ENCODE measurements around the gene PNPLA6.
"Not testable (repeated sequence)": the region's sequence is repeated elsewhere in the genome, so short reads cannot be mapped to it uniquely, and the experiment has no call there.

Gene PNPLA6

DNA sequence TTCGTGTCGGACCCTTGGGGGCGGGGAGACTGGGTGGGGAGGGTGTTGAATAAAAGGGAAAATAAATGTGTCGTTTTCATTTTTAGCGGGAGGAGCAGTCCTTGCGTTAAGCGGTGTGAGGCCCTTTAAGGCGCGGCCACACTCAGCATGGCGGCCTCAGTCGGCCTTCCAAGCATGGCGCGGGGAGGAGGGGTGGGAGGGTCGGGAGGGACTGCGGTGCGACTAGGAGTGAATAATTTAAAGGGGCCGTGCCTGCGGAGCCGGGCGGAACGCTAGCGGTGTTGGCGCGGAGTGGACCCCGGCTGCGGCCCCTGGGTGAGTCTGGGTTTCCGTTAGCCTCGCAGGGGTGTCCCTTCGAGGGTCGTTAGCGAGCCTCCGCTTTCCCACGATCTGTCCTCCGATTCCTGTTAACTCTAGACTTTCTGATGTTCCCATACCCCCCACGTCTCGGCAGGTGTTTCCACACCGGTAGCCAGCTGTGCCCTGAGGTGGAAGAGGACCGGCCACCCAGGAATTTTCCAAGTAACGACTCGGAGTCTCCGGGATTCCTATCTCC lies 1.5 kb upstream of the PNPLA6 start:
- peak; percentile 89 for DNase-seq

DNA sequence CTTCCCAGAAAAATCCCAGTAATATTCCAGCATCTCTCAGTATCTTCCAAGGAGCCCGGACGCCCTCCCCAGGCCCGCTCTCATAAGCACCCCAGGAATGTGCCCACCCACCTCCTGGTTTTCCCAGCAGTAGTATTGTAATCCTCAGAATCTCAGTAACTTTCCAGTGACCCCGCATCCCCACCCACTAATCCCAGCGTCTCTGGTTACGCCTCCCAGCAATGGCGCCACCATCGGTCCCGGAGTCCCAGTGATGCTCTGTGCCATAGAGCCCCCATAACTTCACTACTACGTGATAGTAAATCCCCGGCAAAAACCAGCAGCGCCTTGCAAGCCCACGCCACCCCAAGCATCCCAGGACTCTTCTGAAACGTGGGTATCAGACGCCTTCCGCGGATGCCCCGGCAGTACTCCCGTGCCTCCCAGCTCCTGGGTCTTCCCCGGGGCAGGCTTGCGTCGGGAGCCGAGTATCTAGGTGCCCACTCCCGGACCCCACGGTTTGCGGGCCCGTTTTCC lies 928 bp upstream of the PNPLA6 start:
- DNase-seq: peak; percentile 60

DNA sequence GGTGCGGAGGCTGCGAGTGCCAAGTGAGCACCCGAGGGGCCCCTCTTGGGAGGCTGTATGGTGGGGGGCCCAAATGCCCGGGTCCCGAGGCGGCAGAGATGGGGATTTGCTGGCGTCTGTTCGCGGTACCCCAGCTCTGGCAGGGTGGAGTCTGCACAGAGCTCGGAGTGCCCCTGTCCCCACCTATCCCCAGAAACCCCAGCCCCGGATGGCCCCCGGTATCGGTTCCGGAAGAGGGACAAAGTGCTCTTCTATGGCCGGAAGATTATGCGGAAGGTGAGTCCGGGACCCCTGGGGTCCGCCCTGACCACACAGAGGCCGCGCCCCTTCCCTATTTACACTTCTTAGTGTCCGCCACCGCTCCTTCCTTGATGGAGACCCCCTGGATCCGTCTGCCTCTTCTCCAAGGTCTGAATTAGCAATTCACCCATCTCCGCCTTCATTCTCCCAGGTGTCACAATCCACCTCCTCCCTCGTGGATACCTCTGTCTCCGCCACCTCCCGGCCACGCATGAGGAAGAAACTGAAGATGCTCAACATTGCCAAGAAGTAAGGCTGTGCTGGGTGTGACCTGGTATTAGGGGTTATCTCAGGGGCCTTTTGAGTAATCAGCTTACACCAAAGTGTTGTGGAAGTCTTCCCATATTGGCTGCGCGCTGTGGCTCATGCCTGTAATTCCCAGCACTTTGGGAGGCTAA lies 630 bp downstream of the PNPLA6 start:
- DNase-seq: no peak

DNA sequence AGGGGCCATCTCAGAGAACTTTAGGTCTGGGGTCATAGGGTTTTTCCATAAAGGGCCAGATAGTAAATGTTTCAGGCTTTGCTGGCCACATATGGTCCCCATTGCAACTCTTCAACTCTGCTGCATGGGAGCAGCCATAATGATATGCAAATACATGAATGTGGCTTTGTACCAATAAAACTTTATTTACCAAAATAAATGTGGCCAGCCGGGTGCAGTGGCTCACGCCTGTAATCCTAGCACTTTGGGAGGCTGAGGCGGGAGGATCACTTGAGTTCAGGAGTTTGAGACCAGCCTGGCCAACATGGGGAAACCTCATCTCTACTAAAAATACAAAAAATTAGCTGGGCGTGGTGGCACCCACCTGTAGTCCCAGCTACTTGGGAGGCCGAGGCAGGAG lies 3.5 kb downstream of the PNPLA6 start:
- not testable (repeated sequence) for DNase-seq

DNA sequence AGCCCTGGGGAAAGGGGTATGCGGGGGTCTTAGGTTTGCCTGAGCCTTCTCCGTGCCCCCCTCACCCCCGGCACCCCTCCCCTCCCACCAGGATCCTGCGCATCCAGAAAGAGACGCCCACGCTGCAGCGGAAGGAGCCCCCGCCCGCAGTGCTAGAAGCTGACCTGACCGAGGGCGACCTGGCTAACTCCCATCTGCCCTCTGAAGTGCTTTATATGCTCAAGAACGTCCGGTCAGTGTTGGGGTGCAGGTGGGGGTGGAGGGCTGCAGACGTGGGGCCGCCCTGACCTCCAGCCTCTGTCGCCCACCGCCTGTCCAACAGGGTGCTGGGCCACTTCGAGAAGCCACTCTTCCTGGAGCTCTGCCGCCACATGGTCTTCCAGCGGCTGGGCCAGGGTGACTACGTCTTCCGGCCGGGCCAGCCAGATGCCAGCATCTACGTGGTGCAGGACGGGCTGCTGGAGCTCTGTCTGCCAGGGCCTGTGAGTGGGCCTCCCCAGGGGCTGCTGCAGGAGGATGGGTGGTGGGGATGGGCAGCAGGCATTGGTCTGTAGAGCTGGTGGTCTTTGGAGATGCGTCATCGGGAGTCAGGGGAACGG lies 4.4 kb downstream of the PNPLA6 start:
- DNase-seq: no peak

DNA sequence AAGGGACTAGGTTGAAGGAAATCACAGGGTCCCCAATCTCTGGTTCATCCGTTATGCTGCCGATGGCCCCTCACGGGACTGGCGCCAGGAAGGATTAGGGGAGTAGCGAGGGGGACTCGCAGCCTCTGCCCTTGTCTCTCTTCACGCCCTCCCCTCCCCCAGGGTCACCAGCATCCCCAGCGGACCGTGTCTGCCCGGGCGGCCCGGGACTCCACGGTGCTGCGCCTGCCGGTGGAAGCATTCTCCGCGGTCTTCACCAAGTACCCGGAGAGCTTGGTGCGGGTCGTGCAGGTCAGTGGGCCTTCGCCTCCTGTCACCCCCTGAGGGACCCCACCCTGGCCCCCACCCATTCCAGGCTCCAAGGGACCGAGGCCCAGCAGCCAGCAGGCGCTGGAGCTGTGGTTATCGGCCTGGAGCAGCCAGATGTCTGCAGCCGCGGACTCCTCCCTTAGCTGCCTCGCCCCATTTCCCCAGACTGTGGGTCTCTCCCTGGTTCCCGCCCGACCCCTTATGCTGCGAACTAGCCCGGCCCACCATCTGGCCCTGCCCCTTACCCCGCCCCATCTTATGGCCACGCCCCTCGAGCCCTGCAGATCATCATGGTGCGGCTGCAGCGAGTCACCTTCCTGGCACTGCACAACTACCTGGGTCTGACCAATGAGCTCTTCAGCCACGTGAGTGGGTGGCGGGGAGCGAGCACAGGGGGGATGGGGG lies 5.4 kb downstream of the PNPLA6 start:
- no peak for DNase-seq

DNA sequence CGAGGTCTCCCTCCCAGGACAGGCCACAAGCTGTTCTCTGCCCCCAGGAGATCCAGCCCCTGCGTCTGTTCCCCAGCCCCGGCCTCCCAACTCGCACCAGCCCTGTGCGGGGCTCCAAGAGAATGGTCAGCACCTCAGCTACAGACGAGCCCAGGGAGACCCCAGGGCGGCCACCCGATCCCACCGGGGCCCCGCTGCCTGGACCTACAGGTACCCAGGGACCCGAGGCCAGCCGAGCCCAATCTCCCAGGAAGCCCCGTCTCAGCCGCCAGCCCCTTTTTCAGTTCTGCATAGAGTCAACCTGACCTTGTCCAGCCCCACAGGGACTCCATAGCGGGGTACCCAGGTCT lies 5.9 kb downstream of the PNPLA6 start:
- DNase-seq: no peak

DNA sequence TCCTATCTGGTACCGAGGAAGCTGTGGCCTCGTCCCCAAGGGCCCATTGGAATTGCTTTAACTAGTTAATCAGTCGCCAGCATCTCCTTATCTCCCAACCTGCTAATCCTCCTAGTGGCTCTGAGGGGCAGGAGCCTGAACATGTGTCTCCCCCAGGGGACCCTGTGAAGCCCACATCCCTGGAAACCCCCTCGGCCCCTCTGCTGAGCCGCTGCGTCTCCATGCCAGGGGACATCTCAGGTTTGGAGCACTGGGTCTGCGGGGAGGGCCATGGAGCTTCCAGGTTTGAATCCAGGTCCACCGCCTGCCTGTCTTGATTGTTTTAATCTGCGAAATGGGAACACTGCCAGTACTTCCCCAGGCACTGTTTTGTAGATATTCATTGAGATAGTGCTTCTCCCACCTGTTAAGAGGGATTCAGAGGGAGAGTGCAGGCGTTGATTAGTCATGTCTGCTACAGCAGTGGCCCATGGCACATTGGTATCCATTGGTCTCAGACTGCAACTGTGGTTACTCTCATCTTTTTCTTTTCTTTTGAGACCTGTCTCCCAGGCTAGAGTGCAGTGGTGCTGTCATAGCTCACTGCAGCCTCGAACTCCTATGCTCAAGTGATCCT lies 6.4 kb downstream of the PNPLA6 start:
- no peak for DNase-seq

DNA sequence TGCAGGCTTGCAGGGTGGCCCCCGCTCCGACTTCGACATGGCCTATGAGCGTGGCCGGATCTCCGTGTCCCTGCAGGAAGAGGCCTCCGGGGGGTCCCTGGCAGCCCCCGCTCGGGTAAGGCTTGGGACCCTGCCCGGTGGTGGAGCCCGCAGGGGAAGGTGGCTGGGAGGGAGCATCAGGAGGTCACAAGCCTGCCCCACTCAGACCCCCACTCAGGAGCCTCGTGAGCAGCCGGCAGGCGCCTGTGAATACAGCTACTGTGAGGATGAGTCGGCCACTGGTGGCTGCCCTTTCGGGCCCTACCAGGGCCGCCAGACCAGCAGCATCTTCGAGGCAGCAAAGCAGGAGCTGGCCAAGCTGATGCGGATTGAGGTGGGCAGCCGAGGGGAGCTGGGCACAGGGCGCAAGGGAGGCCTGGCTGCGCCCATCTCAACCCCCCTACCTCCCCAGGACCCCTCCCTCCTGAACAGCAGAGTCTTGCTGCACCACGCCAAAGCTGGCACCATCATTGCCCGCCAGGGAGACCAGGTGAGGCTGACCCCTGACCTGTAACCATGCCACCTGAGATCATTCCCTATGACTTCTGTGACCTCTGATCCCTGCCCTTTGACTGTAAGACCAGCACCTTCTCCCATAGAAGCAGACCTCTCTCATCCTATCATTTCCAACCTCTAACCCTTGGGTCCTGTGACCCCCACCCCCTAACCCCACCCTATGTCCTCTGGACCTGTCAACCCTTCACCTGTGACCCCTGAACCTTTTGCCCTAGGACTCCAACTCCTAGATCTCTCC lies 7.2 kb downstream of the PNPLA6 start:
- no peak for DNase-seq

DNA sequence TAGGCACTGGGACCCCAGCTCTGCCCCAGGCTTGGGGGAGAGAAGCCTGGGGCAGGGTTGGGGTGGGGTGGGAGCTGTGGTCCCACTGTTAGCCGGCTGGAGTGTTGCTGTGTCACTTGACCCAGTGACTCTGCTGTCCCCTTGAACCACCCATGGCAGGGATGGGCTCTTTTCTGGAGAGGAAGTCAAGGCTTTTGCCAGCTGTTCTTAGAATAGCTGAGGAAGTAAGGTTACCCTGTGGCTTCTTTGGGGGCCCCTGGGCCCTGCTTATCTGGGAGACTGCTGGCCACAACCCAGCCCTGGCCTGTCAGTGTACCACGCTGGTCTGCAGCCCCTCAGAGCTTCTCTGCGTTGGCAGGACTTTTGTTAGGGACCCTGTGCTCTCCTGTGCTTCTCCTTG lies 9.1 kb downstream of the PNPLA6 start:
- DNase-seq: no peak

DNA sequence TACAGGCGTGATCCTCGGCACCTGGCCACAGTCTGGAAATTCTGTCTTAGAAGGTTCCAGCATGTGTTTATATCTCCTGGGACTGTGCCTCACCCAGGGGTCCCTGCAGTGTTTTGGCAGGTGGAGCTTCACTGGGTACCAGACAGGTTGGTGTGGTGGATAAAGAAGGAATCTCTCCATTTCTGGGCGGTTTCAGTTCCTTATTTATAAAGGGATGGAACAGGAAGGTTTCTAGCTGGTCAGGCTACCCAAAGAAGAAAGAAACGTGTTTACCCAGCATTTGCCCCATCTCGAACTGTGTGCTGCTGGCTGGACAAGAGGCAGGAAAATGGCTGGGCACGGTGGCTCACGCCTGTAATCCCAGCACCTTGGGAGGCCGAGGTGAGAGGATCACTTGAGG lies 9.8 kb downstream of the PNPLA6 start:
- no peak for DNase-seq

DNA sequence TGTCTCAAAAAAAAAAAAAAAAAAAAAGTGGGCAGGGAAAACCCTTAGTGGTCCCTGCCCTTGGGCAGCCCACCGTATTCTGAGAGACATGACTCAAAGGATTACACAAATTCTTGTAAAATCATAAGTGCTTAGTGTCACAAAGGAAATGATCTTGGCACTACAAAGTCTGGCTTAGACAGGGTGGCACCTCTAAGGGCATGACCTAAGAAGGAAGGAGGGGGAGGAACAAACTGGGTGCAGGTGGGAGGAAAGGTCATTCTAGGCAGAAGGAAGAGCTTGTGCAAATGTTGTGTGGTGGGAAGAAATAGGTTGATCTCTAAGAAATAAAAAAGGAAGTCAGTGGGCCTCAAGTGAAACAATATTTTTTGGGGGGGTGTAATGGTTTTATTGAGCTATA lies 10.4 kb downstream of the PNPLA6 start:
- DNase-seq: no peak

DNA sequence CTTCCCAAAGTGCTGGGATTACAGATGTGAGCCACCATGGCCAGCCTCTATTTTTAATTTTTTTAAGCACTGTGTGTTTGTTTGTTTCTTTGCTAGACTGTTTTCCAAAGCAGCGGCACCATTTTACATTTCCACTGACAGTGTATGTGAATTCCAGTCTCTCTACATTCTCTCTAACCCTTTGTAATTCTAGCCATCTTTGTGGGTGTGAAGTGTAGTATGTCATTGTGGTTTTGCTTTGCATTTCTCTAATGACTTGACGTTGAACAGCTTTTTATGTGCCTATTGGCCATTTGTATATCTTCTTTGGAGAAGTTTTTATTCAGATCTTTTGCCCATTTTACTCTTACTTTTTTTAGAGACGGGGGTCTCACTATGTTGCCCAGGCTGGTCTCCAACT lies 11.6 kb downstream of the PNPLA6 start:
- DNase-seq: no peak

DNA sequence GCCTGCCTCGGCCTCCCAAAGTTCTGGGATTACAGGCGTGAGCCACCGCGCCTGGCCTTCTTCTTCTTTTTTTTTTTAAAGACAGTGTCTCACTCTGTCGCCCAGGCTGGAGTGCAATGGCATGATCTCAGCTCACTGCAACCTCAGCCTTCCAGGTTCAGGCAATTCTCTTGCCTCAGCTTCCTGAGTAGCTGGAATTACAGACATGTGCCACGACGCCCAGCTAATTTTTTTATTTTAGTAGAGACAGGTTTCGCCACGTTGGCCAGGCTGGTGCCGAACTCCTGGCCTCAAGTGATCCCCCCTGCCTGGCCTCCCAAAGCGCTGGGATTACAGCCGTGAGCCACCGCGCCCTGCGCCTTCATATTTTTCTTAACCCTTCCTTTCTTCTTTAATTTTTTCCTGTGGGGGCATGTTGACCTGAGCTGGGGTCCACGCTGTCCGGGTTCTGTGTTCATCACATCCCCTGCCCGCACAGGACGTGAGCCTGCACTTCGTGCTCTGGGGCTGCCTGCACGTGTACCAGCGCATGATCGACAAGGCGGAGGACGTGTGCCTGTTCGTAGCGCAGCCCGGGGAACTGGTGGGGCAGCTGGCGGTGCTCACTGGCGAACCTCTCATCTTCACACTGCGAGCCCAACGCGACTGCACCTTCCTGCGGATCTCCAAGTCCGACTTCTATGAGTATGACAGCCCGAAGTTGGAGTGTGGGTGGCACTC lies 14.1 kb downstream of the PNPLA6 start:
- DNase-seq: no peak

DNA sequence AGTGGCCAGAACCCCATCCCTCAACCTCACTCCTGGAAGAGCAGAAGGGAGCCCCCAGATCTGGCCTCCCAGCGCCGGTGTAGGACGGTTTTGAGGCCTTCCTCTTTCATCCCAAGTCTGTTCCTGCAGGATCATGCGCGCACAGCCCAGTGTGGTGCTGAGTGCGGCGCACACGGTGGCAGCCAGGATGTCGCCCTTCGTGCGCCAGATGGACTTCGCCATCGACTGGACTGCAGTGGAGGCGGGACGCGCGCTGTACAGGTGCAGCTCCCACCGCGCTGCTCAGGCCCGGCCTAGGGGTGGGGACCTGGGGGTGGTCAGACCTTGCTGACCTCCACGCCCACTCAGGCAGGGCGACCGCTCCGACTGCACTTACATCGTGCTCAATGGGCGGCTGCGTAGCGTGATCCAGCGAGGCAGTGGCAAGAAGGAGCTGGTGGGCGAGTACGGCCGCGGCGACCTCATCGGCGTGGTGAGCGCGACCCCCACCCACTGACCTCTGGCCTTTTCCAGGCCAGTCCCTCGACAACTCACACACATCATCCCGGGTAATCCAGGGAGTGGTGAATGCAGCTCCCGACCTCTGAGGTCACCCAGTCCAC lies 14.8 kb downstream of the PNPLA6 start:
- DNase-seq: no peak

DNA sequence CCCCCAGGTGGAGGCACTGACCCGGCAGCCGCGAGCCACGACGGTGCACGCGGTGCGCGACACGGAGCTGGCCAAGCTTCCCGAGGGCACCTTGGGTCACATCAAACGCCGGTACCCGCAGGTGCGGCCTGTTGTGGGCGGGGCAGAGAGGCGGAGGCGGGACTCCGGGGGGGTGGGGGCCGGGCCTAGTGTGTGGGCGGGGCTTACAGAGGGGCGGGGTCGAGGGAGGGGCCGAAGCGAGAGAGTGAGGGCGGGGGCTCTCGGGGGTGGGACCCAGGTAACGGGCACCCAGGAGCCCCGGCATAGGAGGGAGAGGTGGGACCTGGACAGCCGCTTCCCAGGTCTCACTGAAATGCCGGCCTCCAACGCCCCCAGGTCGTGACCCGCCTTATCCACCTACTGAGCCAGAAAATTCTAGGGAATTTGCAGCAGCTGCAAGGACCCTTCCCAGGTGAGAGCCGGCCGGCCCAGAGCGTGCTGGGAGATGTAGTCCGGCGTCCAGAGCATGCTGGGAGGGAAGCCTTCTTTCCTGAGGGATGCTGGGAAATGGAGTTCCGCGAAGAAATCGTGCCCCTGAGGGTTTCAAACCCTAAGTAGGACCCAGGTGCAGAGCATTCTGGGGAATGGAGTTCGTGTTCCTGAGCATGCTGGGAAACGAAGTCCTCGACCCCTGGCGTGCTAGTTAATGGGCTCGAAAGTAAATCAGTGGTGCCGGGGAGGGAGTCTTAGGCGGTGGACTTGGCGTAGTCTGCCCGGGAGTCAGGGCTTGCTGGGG lies 15.7 kb downstream of the PNPLA6 start:
- DNase-seq: peak; percentile 49

DNA sequence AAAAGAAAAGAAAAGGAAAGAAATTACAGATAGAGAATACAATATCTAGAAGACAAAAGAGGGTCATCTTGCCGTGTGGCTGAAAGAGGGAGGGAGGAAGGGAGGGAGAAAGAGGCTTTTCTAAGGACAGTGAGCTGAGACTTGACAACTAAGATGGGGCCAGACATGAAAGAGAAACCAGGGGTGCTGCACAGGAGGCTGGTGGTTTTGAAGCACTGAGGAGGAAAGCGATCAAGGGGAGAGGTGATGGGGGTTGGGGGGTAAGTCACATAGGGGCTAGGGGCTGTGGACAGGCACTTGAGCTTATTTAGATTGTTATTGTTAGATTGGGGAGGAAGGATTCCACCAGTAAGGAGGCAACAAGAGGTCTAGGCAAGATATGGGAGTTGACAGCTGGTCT lies 17.3 kb downstream of the PNPLA6 start:
- no peak for DNase-seq

DNA sequence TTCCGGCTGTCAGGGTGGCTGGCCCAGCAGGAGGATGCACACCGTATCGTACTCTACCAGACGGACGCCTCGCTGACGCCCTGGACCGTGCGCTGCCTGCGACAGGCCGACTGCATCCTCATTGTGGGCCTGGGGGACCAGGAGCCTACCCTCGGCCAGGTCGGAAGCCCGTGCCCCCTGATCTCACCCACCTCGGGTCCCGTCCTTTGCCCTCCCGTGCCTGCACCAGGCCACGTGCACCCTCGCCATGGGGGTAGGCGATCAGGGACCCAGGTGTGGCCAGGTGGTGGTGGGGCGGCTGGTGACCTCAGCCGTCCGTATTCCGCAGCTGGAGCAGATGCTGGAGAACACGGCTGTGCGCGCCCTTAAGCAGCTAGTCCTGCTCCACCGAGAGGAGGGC lies 19.0 kb downstream of the PNPLA6 start:
- DNase-seq: no peak

DNA sequence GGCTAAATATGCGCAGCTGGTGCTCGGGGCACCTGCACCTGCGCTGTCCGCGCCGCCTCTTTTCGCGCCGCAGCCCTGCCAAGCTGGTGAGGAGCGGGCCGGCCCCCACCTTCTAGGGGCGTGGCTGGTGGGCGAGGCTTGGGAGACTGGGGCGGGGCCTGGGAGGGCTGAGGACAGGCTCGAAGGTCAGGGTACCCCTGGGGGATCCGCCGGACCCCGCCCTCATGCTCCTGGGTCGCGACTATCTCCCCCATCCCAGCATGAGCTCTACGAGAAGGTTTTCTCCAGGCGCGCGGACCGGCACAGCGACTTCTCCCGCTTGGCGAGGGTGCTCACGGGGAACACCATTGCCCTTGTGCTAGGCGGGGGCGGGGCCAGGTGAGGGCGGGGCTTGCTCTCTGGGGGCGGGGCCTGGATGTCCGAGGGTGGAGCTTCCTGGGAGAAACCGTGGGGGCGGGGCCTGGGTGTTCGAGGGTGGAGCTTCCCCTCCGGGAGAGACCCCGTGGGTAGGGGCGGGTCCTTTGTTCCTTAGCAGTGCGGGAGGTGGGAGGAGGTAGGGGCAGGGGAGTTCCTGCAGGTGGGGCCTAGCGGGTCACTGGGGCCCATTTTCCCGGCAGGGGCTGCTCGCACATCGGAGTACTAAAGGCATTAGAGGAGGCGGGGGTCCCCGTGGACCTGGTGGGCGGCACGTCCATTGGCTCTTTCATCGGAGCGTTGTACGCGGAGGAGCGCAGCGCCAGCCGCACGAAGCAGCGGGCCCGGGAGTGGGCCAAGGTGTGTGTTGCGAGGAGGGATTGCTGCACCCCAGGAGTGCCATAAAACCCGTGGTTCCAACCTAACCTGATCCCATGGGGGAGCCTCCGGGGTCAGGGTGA lies 19.7 kb downstream of the PNPLA6 start:
- DNase-seq: peak; percentile 25
